ENCODE results near the gene OR56A4.

GRCh38 chr11:5994791-5995190 lies 12.0 kb downstream of the OR56A4 start:
- TF ChIP-seq EZH2 (IDR thresholded peaks at IDR 0.05; ENCODE audit: borderline replicate concordance, low read depth, low read length, severe bottlenecking): no peak
- TF ChIP-seq CTCF (IDR thresholded peaks at IDR 0.05; ENCODE audit: extremely low read depth in 1 of 2, insufficient read depth in 1 of 2, low read depth in 1 of 2, low read length in 2 of 2): no peak

Data from endothelial cell of umbilical vein (primary cell).